Transverse colon (tissue), 4 donors: ENCODE data around the gene ESRRA. TPM values are rescaled to one million over a fixed set of nuclear protein-coding genes. Genes with fewer than 3 reads are reported as not detected.

ENCODE experiments used
- DNase-seq: peaks from one replicate; pipeline ENCODE4 v3.0.0-alpha.2; 2019
- H3K27ac ChIP-seq, 4 donors: fragments of 200-600 bp; sonication (generic); 2 replicates each; pipeline ENCODE4 v1.5.1; 2016 to 2018; ENCODE audit warnings: inconsistent platforms in 4 of 4
- H3K27me3 ChIP-seq: fragments of 200-600 bp; sonication (generic); 2 replicates; pipeline ENCODE4 v1.5.1; 2017; ENCODE audit warnings: inconsistent platforms
- H3K36me3 ChIP-seq, 4 donors: fragments of 200-600 bp; sonication (generic); 2 replicates each; pipeline ENCODE4 v1.5.1; 2017 to 2019; ENCODE audit warnings: inconsistent platforms in 4 of 4
- H3K4me1 ChIP-seq, 4 donors: fragments of 200-600 bp; sonication (generic); 2 replicates each; pipeline ENCODE4 v1.5.1; 2017 to 2020; ENCODE audit warnings: inconsistent platforms in 4 of 4
- H3K4me3 ChIP-seq, 4 donors: fragments of 200-600 bp; sonication (generic); 1 replicate in 1 of 4; 2 replicates in 3 of 4; pipeline versions ENCODE4 v1.5.1 to v1.6.1; 2017 to 2019; ENCODE audit warnings: inconsistent platforms in 4 of 4
- H3K9me3 ChIP-seq, 2 donors: fragments of 200-600 bp; sonication (generic); 2 replicates each; pipeline ENCODE4 v1.5.1; 2017 to 2019; ENCODE audit warnings: inconsistent platforms in 2 of 2
- EP300 ChIP-seq: sonication (generic); formaldehyde crosslinking; IDR thresholded peaks from one replicate; pipeline ENCODE4 v1.6.1; 2017; ENCODE audit warnings: antibody characterized with exemption, low read depth
- POLR2A ChIP-seq: fragments of 450-650 bp; IDR thresholded peaks from one replicate; pipeline ENCODE4 v1.6.1; 2016; ENCODE audit warnings: antibody characterized with exemption, mild to moderate bottlenecking, moderate library complexity
- POLR2AphosphoS5 ChIP-seq, 3 donors: sonication (generic); formaldehyde crosslinking; IDR thresholded peaks; one replicate each; pipeline ENCODE4 v1.6.1; 2016; ENCODE audit warnings: antibody characterized with exemption in 3 of 3
- WGBS, 2 donors: methylation state at CpG; one replicate each; pipeline ENCODE4 v1.1.5; 2018; ENCODE audit warnings: low coverage in 1 of 2; 5-methylcytosine and 5-hydroxymethylcytosine counted together
- in situ Hi-C, 4 donors: fragments of 200-750 bp; cut with MboI; loops; one replicate each; pipeline versions ENCODE4 v1.15.0 to v1.15.1; 2017; ENCODE audit warnings: low sequenced_read_pairs in 3 of 4, low pct_ligation_motif_present in 1 of 4, low pct_unique_long_range_greater_than_20kb in 1 of 4
- intact Hi-C: fragments of 100-400 bp; cut with DNase I; formaldehyde crosslinking; loops from one replicate; pipeline ENCODE4 v1.15.1; 2023; ENCODE audit warnings: low total_unique reads
- total RNA-seq, 4 donors: library from RNA; depleted of rRNA; stranded (reverse); fragments of >200 nt; gene quantifications; one replicate each; pipeline ENCODE4 v1.1.0, GENCODE V29; 2016
- TF ChIP-seq, protein P1 (sequence below), 5 experiments: fragments of 200-600 bp in 3 of 5; fragments of 450-650 bp in 2 of 5; sonication (generic) in 3 of 5; IDR thresholded peaks; 1 replicate in 2 of 5; 2 replicates in 3 of 5; pipeline ENCODE4 v1.5.1; 2016 to 2017; ENCODE audit warnings: antibody characterized with exemption in 5 of 5, inconsistent platforms in 3 of 5, mild to moderate bottlenecking in 2 of 5, moderate library complexity in 1 of 5

ESRRA gene
- total RNA-seq, 4 donors from 2014 or later: 142 to 272 (median 221) TPM

- intact Hi-C loops: no loop called here
- TF ChIP-seq EP300 (no peak), POLR2AphosphoS5 (IDR thresholded peaks at IDR 0.05) (no peak), POLR2A (no peak)
- TF ChIP-seq, protein P1, sequence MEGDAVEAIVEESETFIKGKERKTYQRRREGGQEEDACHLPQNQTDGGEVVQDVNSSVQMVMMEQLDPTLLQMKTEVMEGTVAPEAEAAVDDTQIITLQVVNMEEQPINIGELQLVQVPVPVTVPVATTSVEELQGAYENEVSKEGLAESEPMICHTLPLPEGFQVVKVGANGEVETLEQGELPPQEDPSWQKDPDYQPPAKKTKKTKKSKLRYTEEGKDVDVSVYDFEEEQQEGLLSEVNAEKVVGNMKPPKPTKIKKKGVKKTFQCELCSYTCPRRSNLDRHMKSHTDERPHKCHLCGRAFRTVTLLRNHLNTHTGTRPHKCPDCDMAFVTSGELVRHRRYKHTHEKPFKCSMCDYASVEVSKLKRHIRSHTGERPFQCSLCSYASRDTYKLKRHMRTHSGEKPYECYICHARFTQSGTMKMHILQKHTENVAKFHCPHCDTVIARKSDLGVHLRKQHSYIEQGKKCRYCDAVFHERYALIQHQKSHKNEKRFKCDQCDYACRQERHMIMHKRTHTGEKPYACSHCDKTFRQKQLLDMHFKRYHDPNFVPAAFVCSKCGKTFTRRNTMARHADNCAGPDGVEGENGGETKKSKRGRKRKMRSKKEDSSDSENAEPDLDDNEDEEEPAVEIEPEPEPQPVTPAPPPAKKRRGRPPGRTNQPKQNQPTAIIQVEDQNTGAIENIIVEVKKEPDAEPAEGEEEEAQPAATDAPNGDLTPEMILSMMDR (IDR thresholded peaks at IDR 0.05): no peak
- DNase-seq: no peak
- Histone ChIP-seq H3K27me3 (peaks cover 94% of the 10 kb centered on the region), H3K4me1 (peaks cover 18 to 29% (median 26%) of the 10 kb centered on the region in 4 donors), H3K27ac (no peak overlapping the region), H3K36me3 (no peaks in the 10 kb centered on the region), H3K4me3 (no peak overlapping the region), H3K9me3 (no peaks in the 10 kb centered on the region)
- 10 to 17% methylated on average over 2 to 26 of the region's 34 CpGs for WGBS, 2 donors
- in situ Hi-C loops: loop anchor here in 2 of 4 donors (5.0 to 10.0 kb wide), 2 partner anchors 92 to 95 kb away; partner anchors contain the start of gene FERMT3 (in 1 of the 2)
Observed at GRCh38 chr11:64296830-64297698, 8.3 kb upstream of the ESRRA start.

- in situ Hi-C loops: loop anchor here in 2 of 4 donors (5.0 to 10.0 kb wide), 2 partner anchors 93 to 96 kb away; partner anchors contain the start of gene FERMT3 (in 1 of the 2)
- Histone ChIP-seq H3K36me3 (no peaks in the 10 kb centered on the region), H3K4me3 (no peak overlapping the region), H3K27ac (no peak overlapping the region), H3K4me1 (peaks cover 18 to 22% (median 20%) of the 10 kb centered on the region in 4 donors), H3K9me3 (no peaks in the 10 kb centered on the region), H3K27me3 (peaks cover 87% of the 10 kb centered on the region)
- 23 to 47% methylated on average over 4 to 15 of the region's 18 CpGs for WGBS, 2 donors
- TF ChIP-seq POLR2A (no peak), POLR2AphosphoS5 (IDR thresholded peaks at IDR 0.05) (no peak), EP300 (no peak)
- TF ChIP-seq, protein P1 (IDR thresholded peaks at IDR 0.05): no peak
- intact Hi-C loops: no loop called here
- DNase-seq: peak; percentile 38
Observed at GRCh38 chr11:64297699-64298358, 7.5 kb upstream of the ESRRA start.

- Histone ChIP-seq H3K27me3 (peaks cover 73% of the 10 kb centered on the region), H3K4me1 (peaks cover 18 to 28% (median 27%) of the 10 kb centered on the region in 4 donors), H3K9me3 (no peaks in the 10 kb centered on the region), H3K27ac (no peak overlapping the region), H3K36me3 (no peaks in the 10 kb centered on the region), H3K4me3 (peak overlapping the region in 3 of 4 donors; percentile 21 to 50 (median 37))
- TF ChIP-seq POLR2AphosphoS5 (IDR thresholded peaks at IDR 0.05) (no peak), EP300 (no peak), POLR2A (no peak)
- TF ChIP-seq, protein P1 (IDR thresholded peaks at IDR 0.05): peak in 1 of 5 experiments; percentile 11
- 5% methylated on average over 36 of the region's 60 CpGs; no CpG with 5 or more reads in 1 of the 2 donors for WGBS, 2 donors
- in situ Hi-C loops (loop anchor here in 2 of 4 donors (5.0 to 10.0 kb wide), 2 partner anchors 94 to 97 kb away; partner anchors contain the start of gene FERMT3 (in 1 of the 2)), intact Hi-C loops (no loop called here)
- peak; percentile 57 for DNase-seq
Observed at GRCh38 chr11:64298966-64299846, 6.1 kb upstream of the ESRRA start.
